ENCODE data around the gene CRKL.
"Not testable (repeated sequence)": the region's sequence is repeated elsewhere in the genome, so short reads cannot be mapped to it uniquely, and the experiment has no call there.

CRKL gene, protein sequence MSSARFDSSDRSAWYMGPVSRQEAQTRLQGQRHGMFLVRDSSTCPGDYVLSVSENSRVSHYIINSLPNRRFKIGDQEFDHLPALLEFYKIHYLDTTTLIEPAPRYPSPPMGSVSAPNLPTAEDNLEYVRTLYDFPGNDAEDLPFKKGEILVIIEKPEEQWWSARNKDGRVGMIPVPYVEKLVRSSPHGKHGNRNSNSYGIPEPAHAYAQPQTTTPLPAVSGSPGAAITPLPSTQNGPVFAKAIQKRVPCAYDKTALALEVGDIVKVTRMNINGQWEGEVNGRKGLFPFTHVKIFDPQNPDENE

DNA sequence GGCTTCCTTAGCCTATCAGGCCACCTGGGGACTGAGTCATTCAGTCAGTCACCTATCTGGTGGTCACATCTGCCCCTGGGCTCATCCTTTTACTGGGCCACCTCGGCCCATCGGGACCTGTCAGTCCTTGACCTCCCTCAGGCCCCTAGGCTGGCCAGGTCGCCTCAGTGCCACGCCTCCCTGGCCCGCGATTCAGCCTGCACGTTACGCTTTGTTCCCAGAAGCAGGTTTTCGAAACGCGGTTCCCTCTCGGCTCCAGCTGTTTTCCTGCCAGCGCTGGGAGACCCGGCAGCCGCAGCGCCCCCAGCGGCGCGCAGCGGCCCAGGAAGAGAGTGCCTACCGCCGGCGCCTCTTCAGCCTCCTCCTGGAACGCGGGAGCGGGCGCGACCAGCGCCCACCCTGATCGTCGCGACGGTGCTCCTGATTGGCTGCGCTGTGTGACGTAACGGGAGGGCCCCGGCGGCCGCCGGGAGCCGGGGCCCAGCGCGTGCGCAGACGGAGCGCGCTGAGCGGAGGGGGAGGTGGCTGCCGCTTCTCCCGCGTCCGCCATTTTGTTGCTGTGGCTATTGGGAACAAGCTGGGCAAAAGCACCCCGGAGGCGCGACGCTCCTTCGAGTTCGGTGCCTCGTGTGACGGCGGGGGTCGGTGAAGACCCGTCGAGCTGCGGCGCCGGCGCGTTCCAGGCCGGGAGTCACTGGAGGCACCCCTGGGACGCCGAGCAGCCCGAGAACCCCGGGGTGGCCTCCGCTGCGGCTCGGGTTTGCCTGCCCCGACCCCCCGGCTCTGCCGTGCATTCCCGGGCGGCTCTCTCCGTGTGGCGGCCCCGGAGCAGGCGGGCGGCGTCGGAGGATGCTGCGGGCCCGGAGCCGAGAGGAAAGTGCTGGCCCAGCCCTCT lies at the start of gene CRKL:
Gene CRKL, plus strand, starts transcription at position 492 of the 895 bp plus-strand sequence. CDS start 528 bp downstream, outside the sequence.
- peak; percentile 98 to 100 for DNase-seq

DNA sequence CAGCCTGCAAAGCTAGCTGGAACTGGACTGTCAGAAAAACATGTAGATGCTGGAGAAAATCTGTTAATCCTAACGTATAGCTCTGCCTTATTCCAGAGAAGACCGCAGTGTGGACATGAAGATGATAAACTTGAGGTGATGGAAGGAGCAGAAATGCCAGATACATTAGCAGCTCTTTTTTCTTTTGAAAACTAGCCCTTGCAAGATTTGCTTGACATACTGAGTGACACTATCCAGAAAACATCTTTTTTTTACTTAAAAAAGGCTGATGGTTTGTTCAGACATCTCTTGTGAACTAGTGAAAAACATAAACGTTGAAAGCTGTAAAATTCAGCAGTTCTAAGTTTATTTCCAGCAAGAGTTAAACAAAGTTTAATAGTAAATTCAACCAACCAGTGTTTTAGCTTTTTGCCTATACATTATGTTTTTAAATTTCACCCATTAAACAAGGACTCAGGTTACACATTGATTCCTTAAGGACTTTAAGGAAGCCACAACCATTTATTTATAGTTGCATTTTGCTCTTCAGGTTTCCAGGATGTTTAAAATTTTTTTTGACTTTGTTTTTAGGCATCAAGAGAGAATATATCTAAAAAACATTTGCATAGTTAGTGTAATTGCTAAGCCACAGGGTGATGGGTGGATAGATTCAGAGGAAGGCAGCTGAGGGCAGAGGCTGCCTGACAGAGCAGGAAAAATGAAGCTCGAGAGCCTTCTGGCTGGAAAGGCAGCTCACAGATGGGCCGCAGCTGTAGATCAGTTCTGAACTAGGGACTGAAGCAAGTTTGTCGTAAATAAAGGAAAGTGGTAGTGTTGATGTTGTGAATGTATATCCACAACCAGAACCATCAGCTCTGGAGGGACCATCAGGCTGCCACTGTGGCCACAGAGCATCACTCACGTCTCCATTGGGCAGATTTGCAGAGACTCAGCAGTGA lies 48.9 kb upstream of the CRKL start:
- no peak for DNase-seq

DNA sequence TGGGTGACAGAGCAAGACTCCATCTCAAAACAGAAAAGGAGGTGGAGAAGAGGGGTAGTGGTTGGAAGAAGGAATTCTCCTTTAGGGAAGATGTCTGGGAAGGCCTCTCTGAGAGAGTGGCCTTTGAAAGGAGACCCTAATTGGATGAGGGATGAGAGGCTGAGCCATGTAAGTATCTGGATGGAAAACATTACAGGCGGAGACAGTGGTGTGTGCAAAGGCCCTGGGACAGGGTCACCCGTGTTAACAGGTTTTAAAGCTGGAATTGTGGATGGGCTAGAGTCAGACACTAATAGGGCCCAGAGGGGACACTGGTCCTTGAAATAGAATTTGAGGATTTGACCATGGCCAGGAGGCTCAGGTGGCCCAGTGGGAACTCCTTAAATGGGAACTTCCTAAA lies 48.0 kb upstream of the CRKL start:
- no peak for DNase-seq

DNA sequence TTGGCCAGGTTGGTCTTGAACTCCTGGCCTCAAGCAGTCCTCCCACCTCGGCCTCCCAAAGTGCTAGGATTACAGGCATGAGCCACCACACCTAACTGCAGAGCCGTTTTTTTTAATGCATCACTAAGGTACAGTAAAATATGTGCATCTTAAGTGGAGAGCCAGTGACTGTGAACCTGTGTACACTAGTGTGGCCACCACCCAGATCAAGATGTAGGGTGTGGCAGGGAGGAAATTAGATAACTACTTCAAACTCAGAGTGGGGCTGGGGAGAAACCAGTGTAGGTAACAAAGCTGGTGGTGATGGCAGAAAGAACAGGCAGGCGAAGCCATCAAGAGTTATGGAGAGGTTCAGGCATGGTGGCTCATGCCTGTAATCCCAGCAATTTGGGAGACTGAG lies 44.0 kb upstream of the CRKL start:
- DNase-seq = no peak

DNA sequence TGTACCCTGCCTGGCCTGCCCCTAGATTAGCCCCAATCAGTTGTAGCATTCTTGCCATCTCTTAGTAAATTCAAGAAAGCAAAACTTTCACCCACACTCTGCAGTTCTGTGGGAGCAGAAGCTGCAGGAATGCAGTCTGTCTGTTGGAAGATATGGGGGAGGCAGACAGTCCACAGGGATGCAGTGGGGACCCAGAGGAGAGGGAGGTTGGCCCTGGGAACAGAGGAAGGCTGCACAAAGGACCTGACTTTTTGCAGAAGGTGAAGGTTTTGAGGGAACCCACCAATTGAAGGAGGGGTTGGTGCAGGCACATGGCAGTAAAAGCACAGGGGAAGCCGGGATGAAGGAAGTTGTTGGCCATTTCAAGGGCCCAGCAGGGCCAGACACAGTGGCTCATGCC lies 41.9 kb upstream of the CRKL start:
- DNase-seq = no peak

DNA sequence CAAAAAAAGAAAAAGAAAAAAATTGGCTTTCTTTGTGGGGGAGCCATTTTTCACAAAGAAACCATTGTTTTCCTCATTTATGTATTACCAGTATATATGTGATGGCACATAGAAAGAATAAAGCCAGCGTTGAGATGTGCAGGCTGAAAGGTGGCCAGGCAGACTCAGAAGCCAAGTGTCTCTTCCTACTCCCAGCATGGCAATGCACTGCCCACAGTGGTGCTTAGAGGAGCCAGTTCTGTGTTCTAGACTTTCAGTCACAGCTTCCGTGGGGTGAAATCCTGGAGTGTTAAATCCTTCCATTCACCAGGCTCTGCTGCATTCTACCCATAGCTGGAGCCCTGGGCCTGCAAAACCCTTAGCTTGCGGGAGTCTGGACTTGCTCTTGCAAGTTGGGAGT lies 39.5 kb upstream of the CRKL start:
- no peak for DNase-seq

DNA sequence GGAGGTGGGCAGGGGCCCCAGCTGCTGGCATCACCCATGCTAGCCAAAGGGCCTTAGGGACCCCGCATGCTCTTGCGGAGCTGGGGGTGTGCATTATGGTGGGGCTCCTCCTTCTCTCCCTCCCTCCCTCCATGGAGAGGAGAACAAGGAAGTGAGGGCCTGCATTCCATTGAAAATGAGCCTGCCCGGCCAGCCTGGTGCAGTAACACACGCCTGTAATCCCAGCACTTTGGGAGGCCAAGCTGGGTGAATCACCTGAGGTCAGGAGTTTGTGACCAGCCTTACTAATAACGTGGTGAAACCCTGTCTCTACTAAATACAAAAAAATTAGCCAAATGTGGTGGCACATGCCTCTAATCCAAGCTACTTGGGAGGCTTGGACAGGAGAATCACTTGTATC lies 36.0 kb upstream of the CRKL start:
- DNase-seq = no peak

DNA sequence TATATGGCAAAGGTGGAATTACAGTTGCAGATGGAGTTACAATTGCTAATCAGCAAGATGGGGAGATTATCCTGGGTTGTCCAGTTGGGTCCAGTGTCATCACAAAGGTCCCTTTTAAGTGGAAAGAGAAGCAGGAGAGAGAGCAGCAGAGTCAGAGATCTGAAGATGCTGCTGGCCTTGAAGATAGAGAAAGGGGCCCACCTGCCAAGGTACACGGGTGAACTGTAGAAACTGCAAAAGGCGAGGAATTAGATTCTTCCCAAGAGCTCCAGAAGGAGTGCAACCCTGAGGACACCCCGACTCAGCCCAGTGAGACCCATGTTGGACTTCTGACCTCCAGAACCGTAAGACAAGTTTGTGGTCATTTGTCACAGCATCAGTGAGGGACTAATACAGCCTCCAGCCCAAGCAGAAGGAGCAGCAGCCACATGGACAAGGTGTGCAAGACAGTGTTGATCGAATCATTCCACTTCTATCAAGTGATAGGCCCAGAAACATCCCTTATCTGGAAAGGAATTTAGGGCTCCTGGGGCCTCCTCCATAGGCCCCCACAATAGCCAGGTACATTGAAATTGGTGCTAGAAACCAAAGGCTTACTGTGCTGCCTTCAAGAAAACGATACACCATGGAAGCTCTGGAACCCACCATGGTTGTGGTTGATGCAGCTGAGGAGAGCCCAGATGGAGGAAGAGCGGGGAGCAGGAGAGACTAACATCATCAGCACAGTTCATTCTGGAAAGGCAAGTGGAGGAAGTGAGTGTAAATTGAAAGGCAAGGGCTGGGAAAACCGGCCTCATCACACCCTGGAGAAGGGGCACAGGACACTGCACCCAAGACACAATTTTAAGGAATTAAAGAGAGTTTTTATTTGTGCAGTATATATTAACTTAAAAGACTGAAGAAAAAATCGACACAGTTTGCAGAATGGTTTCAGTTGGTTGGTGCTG lies 35.1 kb upstream of the CRKL start:
- no peak for DNase-seq

DNA sequence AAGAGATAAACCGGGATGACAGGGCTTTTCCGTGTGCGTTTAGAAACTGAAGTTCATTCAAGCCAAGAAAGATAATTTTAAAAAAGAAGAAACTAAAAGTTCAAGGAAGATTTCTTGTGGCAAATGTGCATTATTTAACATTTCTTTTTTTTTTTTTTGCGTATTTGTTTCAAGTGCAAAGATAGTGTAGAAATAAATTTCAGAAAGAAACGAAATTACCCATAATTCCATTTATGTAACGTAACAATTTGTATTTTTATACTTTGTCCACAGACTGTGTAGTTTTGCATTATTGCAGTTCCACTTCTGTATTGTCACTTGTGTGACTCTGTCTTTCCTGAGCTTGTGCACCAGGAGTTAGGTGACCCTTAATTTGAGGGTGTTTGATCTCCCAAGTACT lies 34.4 kb upstream of the CRKL start:
- DNase-seq = no peak

DNA sequence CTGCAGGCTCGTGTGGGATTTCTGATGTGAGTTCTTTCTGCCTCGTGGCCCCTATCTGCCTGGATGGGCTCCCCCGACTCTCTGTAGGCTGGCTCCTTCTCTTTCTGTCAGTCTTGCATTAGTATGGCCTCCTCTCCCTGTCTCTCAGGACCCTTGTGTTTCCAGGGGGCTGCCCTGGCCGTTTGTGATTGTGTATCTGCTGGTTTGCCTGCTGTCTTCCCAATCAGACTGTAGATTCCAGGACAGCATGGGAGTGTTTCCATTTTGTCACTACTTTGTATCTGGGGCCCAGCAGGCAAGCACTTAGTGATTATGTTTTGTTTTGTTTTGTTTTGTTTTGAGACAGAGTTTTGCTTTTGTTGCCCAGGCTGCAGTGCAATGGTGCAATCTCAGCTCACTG lies 32.8 kb upstream of the CRKL start:
- DNase-seq = no peak

DNA sequence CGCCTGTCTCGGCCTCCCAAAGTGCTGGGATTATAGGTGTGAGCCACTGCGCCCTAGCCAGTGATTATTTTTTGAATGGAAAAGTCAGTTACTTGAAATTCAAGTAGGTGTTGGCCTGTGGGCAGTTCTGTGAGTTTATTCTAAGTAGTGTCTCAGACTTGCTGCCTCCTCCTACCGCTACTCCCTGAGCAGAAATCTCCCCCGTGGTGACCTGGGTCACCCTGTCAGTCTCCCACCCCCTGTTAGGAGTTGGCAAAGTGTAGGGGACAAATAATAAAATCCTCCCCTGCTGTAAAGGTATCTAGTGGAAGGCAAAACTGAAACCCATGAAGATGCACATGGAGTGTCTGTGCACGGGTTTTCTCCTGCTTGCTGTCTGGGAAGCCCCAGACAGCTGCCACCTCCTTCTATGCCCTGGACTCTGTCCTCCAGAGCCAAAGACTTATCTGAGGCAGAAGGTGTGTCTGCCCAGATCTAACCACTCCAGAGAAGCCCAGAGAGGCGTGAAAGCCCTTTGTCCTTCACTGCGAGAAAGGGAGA lies 32.1 kb upstream of the CRKL start:
- no peak for DNase-seq

DNA sequence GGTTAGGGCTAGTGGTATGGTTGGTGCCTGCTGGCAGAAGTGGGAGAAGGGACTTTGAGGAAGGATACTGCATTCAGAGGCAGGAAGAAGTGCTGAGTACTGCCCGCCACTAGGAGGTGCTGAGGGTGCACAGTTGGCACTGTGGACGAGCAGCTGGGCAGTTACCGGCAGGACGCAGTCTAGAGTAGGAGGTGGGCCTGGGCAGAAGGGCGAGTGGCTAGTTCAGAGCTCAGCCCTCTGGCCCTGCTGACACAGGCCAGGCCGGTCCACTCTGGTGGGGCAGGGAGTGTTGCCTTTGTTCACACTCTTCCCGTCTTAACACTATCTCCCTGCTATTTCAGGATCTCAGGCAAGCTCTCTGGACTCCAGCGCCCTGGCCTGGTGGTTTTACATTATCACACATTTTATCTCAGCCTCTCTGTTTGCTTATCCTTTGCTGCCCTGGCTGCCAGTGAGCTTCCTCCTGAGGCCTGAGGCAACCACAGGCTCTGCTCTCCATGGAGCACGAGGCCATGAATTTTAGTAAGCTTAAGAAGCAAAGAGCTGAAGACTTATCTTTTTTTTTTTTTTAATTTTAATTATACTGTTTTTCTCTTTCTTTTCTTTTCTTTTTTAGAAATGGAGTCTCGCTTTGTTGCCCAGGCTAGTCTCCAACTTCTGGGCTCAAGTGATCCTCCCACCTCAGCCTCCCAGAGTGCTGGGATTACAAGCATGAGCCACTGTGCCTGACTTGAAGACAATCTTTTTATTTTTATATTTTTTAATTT lies 31.5 kb upstream of the CRKL start:
- DNase-seq = peak; percentile 44 to 76

DNA sequence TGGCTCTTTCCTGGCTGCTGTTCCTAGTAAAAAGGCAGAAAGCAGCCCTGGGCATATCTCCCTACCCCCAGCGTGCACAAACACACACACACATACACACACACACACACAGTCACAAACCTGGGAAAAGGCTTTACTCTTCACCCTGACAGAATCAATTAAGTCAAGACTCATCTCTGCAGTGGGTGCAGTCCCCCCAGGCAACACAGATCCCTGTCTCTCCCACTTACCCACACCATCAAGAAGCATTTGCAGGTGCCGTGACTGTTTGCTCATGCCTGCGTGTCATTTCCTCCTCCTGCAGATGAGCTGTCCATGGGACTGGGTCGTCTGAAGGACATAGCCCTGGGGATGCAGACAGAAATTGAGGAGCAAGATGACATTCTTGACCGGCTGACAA lies 29.8 kb upstream of the CRKL start:
- no peak for DNase-seq

DNA sequence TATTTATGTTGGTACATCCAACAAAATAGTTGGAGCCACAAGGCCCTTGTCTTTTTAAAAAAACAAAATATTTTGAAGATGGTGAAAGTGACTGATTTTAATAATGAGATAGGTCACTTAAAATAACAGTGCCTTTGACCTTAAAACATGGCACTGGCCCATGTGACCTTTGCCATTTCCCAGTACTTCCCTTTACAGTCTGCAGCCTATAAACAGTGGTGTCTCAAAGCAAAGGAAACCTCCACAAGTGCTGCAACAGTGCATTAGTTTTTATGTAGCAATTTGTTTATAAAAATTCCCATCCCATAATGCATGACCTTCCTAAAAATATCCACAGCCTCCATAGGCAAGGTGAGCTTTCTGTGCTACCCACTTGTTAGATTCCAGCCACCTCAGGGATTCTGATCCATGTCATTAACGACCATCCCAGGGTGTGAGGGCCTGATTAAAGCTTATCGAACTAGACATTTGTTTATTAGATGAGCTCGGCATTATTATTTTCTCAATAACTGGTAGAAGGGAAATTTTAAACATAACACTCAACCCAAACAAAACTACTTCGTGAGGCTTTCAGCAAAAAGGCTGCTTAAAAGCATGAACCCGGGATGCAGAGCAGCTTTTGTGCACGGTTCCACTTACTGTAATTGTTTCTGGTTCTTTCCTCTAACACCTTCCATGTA lies 28.0 kb upstream of the CRKL start:
- no peak for DNase-seq

DNA sequence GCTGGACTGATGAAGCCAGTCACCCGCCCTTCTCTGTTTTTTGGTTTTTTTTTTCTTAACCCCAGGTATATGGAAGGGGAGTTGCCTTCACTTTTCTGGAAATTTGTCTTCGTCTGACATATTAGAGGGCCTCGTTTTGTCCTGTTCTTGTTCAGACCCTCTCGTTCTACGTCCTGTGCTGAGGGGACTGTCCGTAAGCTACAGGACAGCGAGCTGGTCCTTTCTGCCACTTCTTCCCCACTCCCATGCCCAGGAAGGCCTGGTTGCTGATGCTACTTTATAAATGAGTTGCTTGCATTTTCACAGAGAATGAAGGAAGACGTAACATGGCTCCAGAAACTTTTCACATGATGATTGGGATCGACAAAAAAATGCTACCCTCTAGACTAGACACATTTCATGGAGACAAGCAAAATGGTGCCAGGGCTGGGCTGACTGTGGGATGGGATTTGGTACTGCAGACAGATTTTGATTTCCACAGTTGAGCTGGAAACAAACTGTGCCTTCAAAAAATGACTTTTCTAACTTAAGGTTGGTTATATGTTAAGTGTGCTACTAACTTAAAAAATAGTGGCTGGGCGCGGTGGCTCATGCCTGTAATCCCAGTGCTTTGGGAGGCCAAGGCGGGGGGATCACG lies 27.2 kb upstream of the CRKL start:
- no peak for DNase-seq

DNA sequence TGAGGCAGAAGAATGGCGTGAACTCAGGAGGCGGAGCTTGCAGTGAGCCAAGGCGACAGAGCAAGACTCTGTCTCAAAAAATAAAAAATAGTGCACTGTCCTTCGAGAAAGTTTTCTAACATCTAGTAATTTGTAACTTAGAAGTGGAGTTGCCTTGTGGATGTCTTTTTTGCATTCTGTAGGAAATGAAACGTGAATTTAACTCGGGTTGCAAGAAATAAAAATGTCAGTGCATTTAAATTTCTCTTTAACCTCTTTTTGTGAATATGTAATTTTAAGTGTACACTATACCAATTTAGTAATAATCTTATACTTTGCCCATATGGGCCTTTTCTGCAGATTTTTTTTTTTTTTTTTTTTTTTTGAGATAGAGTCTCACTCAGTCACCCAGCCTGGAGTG lies 26.2 kb upstream of the CRKL start:
- DNase-seq = no peak

DNA sequence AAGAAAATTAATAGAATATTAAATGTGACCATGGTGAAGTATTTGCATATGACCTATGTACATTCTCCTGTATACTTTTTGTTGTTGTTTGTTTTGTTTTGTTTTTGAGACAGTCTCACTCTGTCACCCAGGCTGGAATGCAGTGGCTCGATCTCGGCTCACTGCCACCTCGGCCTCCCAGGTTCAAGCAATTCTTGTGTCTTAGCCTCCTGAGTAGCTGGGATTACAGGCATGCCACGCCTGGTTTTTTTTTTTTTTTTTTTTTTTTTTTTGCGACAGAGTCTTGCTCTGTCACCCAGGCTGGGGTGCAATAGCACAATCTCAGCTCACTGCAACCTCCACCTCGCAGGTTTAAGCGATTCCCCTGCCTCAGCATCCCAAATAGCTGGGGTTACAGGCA lies 19.5 kb upstream of the CRKL start:
- DNase-seq = not testable (repeated sequence)

DNA sequence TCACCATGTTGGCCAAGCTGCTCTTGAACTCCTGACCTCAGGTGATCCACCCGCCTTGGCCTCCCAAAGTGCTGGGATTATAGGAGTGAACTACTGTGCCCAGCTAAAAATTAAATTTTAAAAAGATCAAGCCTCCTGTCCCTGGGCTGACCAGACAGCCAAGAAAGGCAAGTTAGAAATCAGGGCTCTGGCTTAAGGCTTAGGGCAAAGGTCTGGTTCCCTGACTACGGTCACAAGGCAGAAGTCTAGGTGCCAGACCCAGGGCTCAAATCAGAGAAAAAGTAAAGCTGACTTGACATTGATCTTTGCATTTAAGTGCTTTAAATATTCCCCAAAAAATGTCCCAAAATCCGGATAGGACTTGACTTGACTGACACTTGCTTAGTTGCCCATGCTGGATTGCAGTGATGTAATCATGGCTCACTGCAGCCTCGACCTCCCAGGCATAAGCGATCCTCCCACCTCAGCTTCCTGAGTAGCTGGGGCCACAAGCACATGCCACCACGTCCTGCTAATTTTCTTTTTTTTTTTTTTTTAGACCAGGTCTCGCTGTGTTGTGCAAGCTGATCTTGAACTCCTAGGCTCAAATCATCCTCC lies 17.3 kb upstream of the CRKL start:
- no peak for DNase-seq

All from NCI-H446 (cell line).